LNCAP (cell line): ENCODE data around the gene MTNR1A.
A peak's percentile ranks its signal among the peaks of the same experiment; 100 is the strongest.

Experiments
- CTCF ChIP-seq: fragments of 450-650 bp; IDR thresholded peaks from 2 replicates; pipeline ENCODE4 v1.5.1; 2017; ENCODE audit warnings: mild to moderate bottlenecking

MTNR1A gene

GRCh38 chr4:186593587-186593973 is 38.2 kb upstream of the MTNR1A start:
- TF ChIP-seq CTCF, result no peak

GRCh38 chr4:186592966-186593586 is 37.7 kb upstream of the MTNR1A start:
- no peak for TF ChIP-seq CTCF

- no peak for TF ChIP-seq CTCF
Measured at GRCh38 chr4:186592445-186592844, 37.1 kb upstream of the MTNR1A start.

- no peak for TF ChIP-seq CTCF
Measured at GRCh38 chr4:186591651-186592050, 36.3 kb upstream of the MTNR1A start.

- no peak for TF ChIP-seq CTCF
Measured at GRCh38 chr4:186588503-186588902, 33.1 kb upstream of the MTNR1A start.

- TF ChIP-seq CTCF, result peak; percentile 74
Measured at GRCh38 chr4:186587416-186588018, 32.1 kb upstream of the MTNR1A start.

GRCh38 chr4:186586205-186586604 is 30.8 kb upstream of the MTNR1A start:
- TF ChIP-seq CTCF, result no peak

- no peak for TF ChIP-seq CTCF
Measured at GRCh38 chr4:186584912-186585311, 29.5 kb upstream of the MTNR1A start.
